Sigmoid colon (tissue), 7 donors: Measurements from ENCODE around the gene MYO10. TPM values are rescaled to one million over a fixed set of nuclear protein-coding genes. Genes with fewer than 3 reads are reported as not detected.
"Not testable (repeated sequence)": the region's sequence is repeated elsewhere in the genome, so short reads cannot be mapped to it uniquely, and the experiment has no call there.

ENCODE experiments used
- DNase-seq: peaks from one replicate; pipeline ENCODE4 v3.0.0-alpha.2; 2019
- H3K27ac ChIP-seq, 4 donors: fragments of 200-600 bp; sonication (generic); one replicate each; pipeline ENCODE4 v1.5.1; 2016 to 2019; ENCODE audit warnings: mild to moderate bottlenecking in 1 of 4
- H3K27me3 ChIP-seq, 3 donors: fragments of 200-600 bp; sonication (generic); one replicate each; pipeline ENCODE4 v1.5.1; 2019; ENCODE audit warnings: mild to moderate bottlenecking in 1 of 3
- H3K36me3 ChIP-seq, 4 donors: fragments of 200-600 bp; sonication (generic); one replicate each; pipeline ENCODE4 v1.5.1; 2016 to 2019
- H3K4me1 ChIP-seq, 4 donors: fragments of 200-600 bp; sonication (generic); one replicate each; pipeline ENCODE4 v1.5.1; 2017 to 2019
- H3K4me3 ChIP-seq, 4 donors: fragments of 200-600 bp; sonication (generic); one replicate each; pipeline ENCODE4 v1.5.1; 2017 to 2019; ENCODE audit warnings: mild to moderate bottlenecking in 2 of 4, moderate library complexity in 1 of 4
- H3K9me3 ChIP-seq, 4 donors: fragments of 200-600 bp in 3 of 4; sonication (generic) in 3 of 4; one replicate each; pipeline versions ENCODE4 v1.5.1 to v1.6.1; 2013 to 2019
- CTCF ChIP-seq, 4 experiments: fragments of 450-650 bp in 3 of 4; fragments of 200-600 bp in 1 of 4; IDR thresholded peaks; one replicate each; pipeline ENCODE4 v1.5.1; 2016 to 2019; ENCODE audit warnings: antibody characterized with exemption in 4 of 4, mild to moderate bottlenecking in 3 of 4, moderate library complexity in 2 of 4
- EP300 ChIP-seq, 4 donors: sonication (generic); formaldehyde crosslinking; IDR thresholded peaks; one replicate each; pipeline ENCODE4 v1.6.1; 2017; ENCODE audit warnings: antibody characterized with exemption in 4 of 4
- POLR2A ChIP-seq, 2 donors: fragments of 450-650 bp; IDR thresholded peaks; one replicate each; pipeline ENCODE4 v1.6.1; 2016; ENCODE audit warnings: antibody characterized with exemption in 2 of 2, mild to moderate bottlenecking in 2 of 2, moderate library complexity in 2 of 2
- POLR2AphosphoS5 ChIP-seq, 4 donors: sonication (generic); formaldehyde crosslinking; IDR thresholded peaks; one replicate each; pipeline ENCODE4 v1.6.1; 2017; ENCODE audit warnings: antibody characterized with exemption in 4 of 4
- WGBS, 2 donors: extraction: QIAGEN DNeasy Blood & Tissue Kit; methylation state at CpG; one replicate each; pipeline ENCODE4 v1.1.7; 2013; 5-methylcytosine and 5-hydroxymethylcytosine counted together
- intact Hi-C: fragments of 100-400 bp; cut with DNase I; formaldehyde crosslinking; loops from one replicate; pipeline ENCODE4 v1.15.1; 2023
- polyA plus RNA-seq, 3 donors: library from polyadenylated mRNA; stranded (reverse); fragments of 200-250 nt; gene quantifications; one replicate each; pipeline ENCODE4 v1.2.3, GENCODE V29; 2013
- total RNA-seq, 4 donors: library from RNA; depleted of rRNA; stranded (reverse); fragments of >200 nt; gene quantifications; one replicate each; pipeline ENCODE4 v1.1.0, GENCODE V29; 2016
- donor health status: healthy with polysubstance abuse.
- donor health status: Bipolar disorder and iron deficiency.
- donor health status: healthy.

MYO10 gene
- total and polyA plus RNA-seq, 7 donors = 3.9 to 20.3 (median 8.3) TPM

- H3K4me3 ChIP-seq = no peak overlapping the region
- H3K9me3 ChIP-seq = no peaks in the 10 kb centered on the region
- TF ChIP-seq POLR2AphosphoS5 (IDR thresholded peaks at IDR 0.05) = no peak
- no peak for TF ChIP-seq POLR2A (IDR thresholded peaks at IDR 0.05)
- no peak for TF ChIP-seq CTCF (IDR thresholded peaks at IDR 0.05)
- TF ChIP-seq EP300 (IDR thresholded peaks at IDR 0.05) = no peak
- intact Hi-C loops = no loop called here
- no peak for DNase-seq
- H3K27me3 ChIP-seq = no peaks in the 10 kb centered on the region
- H3K36me3 ChIP-seq = no peaks in the 10 kb centered on the region
- H3K27ac ChIP-seq = no peak overlapping the region
- 74 to 79% methylated on average over 6 of the region's 6 CpGs for WGBS, 2 donors
- no peaks in the 10 kb centered on the region for H3K4me1 ChIP-seq
Measured at GRCh38 chr5:16834029-16834428, 102.1 kb downstream of the MYO10 start.

DNA sequence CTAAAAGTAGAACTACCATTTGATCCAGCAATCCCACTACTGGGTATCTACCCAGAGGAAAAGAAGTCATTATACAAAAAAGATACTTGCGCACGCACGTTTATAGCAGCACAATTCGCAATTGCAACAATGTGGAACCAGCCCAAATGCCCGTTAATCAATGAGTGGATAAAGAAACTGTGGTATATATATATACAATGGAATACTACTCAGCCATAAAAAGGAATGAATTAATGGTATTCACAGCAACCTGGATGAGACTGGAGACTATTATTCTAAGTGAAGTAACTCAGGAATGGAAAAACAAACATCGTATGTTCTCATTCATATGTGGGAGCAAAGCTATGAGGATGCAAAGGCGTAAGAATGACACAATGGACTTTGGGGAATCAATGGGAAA is 104.8 kb downstream of the MYO10 start:
- H3K9me3 ChIP-seq, H3K36me3 ChIP-seq, intact Hi-C loops, H3K27ac ChIP-seq, H3K27me3 ChIP-seq, H3K4me1 ChIP-seq, H3K4me3 ChIP-seq, DNase-seq: not testable (repeated sequence)
- WGBS, 2 donors = 94 to 95% methylated on average over 7 of the region's 7 CpGs

- intact Hi-C loops = no loop called here
Measured at GRCh38 chr5:16827755-16828154, 108.3 kb downstream of the MYO10 start.

GRCh38 chr5:16826379-16827125 is 109.5 kb downstream of the MYO10 start:
- H3K27me3 ChIP-seq = no peaks in the 10 kb centered on the region
- no peaks in the 10 kb centered on the region for H3K4me1 ChIP-seq
- H3K27ac ChIP-seq = no peak overlapping the region
- H3K9me3 ChIP-seq = no peaks in the 10 kb centered on the region
- TF ChIP-seq CTCF (IDR thresholded peaks at IDR 0.05) (no peak), POLR2AphosphoS5 (IDR thresholded peaks at IDR 0.05) (no peak), POLR2A (IDR thresholded peaks at IDR 0.05) (no peak), EP300 (IDR thresholded peaks at IDR 0.05) (no peak)
- H3K36me3 ChIP-seq = no peaks in the 10 kb centered on the region
- H3K4me3 ChIP-seq = no peak overlapping the region
- intact Hi-C loops = no loop called here
- WGBS, 2 donors = 80 to 81% methylated on average over 15 of the region's 15 CpGs
- DNase-seq = no peak

More at GRCh38 chr5:16827755-16828154, 108.3 kb downstream of the MYO10 start:
- no peak overlapping the region for H3K4me3 ChIP-seq
- 93 to 94% methylated on average over 8 of the region's 8 CpGs for WGBS, 2 donors
- no peaks in the 10 kb centered on the region for H3K4me1 ChIP-seq
- H3K9me3 ChIP-seq = no peaks in the 10 kb centered on the region
- TF ChIP-seq POLR2A (IDR thresholded peaks at IDR 0.05) = no peak
- no peak for TF ChIP-seq CTCF (IDR thresholded peaks at IDR 0.05)
- TF ChIP-seq POLR2AphosphoS5 (IDR thresholded peaks at IDR 0.05) = no peak
- TF ChIP-seq EP300 (IDR thresholded peaks at IDR 0.05) = no peak
- H3K27me3 ChIP-seq = no peaks in the 10 kb centered on the region
- no peaks in the 10 kb centered on the region for H3K36me3 ChIP-seq
- no peak for DNase-seq
- H3K27ac ChIP-seq = no peak overlapping the region

DNA sequence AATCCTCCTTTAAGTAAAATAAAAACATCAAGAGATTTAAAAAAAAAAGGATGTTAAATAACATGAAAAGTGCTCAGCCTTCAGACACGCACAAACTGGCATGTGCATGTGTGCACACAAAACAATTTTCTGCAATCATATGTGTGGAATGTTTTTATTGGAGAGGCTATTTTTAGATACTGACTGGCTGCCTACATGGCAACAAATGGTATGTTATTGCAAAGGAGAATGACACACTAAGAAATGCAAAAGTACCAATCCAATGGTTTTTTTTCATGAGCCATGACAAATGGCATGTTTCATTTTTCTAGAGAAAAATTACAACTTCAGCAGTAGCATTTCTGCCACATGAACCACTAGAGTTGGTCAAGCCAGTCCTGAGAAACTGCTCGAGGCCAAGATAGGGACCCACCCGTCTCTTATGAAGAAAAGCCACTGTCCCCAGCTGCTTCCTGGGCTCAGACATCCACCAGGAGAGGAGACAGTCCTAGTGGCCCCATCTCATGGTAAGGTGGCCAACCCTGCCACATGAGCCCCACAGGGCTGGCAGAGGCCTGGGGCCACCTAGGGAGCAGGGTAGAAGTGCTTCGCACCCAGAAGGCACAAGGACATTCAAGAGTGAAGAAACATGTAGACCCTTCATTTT is 116.4 kb downstream of the MYO10 start:
- Histone ChIP-seq H3K36me3 (no peaks in the 10 kb centered on the region), H3K27me3 (no peaks in the 10 kb centered on the region), H3K4me3 (no peak overlapping the region), H3K4me1 (no peaks in the 10 kb centered on the region), H3K9me3 (no peaks in the 10 kb centered on the region), H3K27ac (no peak overlapping the region)
- 74 to 88% methylated on average over 4 of the region's 4 CpGs for WGBS, 2 donors
- intact Hi-C loops = no loop called here
- no peak for DNase-seq
- TF ChIP-seq CTCF (IDR thresholded peaks at IDR 0.05) = no peak
- TF ChIP-seq POLR2A (IDR thresholded peaks at IDR 0.05) = no peak
- TF ChIP-seq POLR2AphosphoS5 (IDR thresholded peaks at IDR 0.05) = no peak
- no peak for TF ChIP-seq EP300 (IDR thresholded peaks at IDR 0.05)
